ENCODE measurements around the gene HSBP1L1. TPM values are rescaled to one million over a fixed set of nuclear protein-coding genes. Genes with fewer than 3 reads are reported as not detected.

HSBP1L1 gene
- total RNA-seq, 1 experiment from 2014 or later = 1.1 TPM

DNA sequence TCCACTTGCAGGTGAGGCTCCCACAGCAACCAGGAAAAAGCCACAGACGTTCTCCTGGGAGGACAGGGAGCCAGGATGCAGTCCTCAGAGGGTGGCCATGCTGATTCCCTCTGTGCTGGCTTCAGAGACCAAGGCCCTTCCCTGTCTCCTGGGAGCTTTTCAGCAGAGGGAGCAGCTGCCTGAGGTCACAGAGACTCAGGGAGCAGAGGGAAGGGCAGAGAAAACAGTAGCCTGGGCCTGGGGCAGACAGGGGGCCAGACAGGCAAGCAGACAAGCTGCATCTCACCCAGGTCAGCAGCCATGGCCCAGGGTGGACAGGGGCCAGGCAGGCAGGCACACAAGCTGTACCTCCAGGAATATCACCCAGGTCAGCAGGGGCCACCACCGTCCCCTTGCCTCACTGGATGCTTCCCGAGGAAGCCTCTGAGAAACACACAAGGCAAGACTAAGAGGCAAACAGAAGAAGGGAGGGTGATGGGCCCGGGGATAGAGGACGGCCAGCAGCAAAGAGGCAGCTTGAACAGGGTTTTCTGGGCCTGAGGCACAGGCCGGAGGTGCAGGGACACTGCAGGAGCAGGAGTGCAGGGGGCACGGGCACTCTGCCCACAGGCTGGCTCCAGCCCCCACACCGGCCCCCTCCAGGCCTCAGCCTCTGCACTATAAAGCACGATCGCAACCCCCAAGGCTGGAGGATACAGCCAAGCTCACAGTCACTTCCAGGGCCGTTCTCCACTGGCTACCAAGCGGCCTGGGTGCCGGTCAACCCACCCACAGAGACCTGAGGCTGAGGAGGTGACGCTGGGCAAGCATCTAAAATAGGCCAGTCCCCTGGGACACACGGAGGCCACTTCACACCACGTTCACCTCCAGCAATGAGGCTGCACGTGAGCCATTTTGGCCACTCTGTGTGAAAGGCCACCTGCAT, 19.1 kb upstream of the HSBP1L1 start:
- no TSS peak for BruUV-seq (replicated peaks)
- Histone ChIP-seq H3K4me1 (ENCODE audit: insufficient read depth, low read length, poor library complexity, severe bottlenecking) (peaks cover 33% of the 10 kb centered on the region), H3K27ac (ENCODE audit: low read depth, low read length, poor library complexity, severe bottlenecking) (peak overlapping the region; percentile 52), H3K27me3 (replicated peaks; ENCODE audit: insufficient read depth, low read depth, low read length, poor library complexity) (no peaks in the 10 kb centered on the region), H3K36me3 (ENCODE audit: insufficient read depth, low read length, poor library complexity, severe bottlenecking) (peaks cover 34% of the 10 kb centered on the region), H3K4me3 (ENCODE audit: low read depth, low read length, poor library complexity, severe bottlenecking) (no peak overlapping the region), H3K9me3 (ENCODE audit: low read depth, low read length, poor library complexity, severe bottlenecking) (no peaks in the 10 kb centered on the region)
- ChIA-PET CTCF (no interaction called here), POLR2A (ENCODE audit: low non-redundant PET) (no interaction called here)
- no peak for TF ChIP-seq EZH2 (IDR thresholded peaks at IDR 0.05; ENCODE audit: borderline replicate concordance, low read depth, low read length, poor library complexity, severe bottlenecking)
- TF ChIP-seq, protein P1, sequence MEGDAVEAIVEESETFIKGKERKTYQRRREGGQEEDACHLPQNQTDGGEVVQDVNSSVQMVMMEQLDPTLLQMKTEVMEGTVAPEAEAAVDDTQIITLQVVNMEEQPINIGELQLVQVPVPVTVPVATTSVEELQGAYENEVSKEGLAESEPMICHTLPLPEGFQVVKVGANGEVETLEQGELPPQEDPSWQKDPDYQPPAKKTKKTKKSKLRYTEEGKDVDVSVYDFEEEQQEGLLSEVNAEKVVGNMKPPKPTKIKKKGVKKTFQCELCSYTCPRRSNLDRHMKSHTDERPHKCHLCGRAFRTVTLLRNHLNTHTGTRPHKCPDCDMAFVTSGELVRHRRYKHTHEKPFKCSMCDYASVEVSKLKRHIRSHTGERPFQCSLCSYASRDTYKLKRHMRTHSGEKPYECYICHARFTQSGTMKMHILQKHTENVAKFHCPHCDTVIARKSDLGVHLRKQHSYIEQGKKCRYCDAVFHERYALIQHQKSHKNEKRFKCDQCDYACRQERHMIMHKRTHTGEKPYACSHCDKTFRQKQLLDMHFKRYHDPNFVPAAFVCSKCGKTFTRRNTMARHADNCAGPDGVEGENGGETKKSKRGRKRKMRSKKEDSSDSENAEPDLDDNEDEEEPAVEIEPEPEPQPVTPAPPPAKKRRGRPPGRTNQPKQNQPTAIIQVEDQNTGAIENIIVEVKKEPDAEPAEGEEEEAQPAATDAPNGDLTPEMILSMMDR (conservative IDR thresholded peaks at IDR 0.05; ENCODE audit: low read depth, low read length) = no peak
- intact Hi-C loops (cut with micrococcal nuclease; ENCODE audit: unreplicated experiment) = no loop called here
- no peak for DNase-seq (ENCODE audit: low spot score)

DNA sequence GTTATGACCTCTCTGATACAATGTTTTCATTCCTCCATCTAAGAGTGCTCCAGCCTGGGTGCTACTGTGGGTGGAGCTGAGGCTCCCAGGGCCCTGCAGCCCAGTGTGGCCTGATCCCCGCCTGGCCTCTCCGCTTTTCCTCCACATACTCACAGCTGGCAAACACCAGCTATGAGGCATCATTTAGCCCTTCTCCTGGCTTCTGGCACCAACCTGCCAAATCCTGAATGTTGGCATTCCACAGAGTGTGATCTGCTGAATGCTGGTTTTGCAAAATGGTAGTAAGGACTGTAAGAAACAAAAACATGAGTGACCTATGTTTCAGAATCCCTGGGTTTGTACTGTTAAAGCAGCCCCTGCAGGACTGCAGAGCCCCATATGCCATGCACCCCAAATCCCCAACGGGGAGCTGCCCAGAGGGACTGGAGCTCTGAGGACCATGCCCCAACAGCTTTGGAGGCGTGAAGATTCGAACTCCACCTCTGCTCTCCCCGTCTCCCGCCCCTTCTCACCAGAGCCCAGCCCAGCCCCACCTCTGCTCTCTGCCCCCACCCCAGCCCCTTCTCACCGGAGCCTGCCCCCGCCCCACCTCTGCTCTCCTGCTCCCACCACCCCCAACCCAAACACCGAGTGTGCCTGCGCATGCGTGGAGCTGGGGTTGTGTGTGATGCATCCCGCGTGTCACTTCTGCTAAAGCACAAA, 17.2 kb upstream of the HSBP1L1 start:
- H3K27me3 ChIP-seq (replicated peaks; ENCODE audit: insufficient read depth, low read depth, low read length, poor library complexity) = no peaks in the 10 kb centered on the region
- POLR2A ChIA-PET (ENCODE audit: low non-redundant PET) = no interaction called here
- no peak overlapping the region for H3K4me3 ChIP-seq (ENCODE audit: low read depth, low read length, poor library complexity, severe bottlenecking)
- TF ChIP-seq, protein P1 (conservative IDR thresholded peaks at IDR 0.05; ENCODE audit: low read depth, low read length) = no peak
- no peak for TF ChIP-seq EZH2 (IDR thresholded peaks at IDR 0.05; ENCODE audit: borderline replicate concordance, low read depth, low read length, poor library complexity, severe bottlenecking)
- H3K36me3 ChIP-seq (ENCODE audit: insufficient read depth, low read length, poor library complexity, severe bottlenecking) = peaks cover 19% of the 10 kb centered on the region
- H3K4me1 ChIP-seq (ENCODE audit: insufficient read depth, low read length, poor library complexity, severe bottlenecking) = peaks cover 34% of the 10 kb centered on the region
- no peak for DNase-seq (ENCODE audit: low spot score)
- BruUV-seq (replicated peaks) = no TSS peak
- no peak overlapping the region for H3K27ac ChIP-seq (ENCODE audit: low read depth, low read length, poor library complexity, severe bottlenecking)
- CTCF ChIA-PET = no interaction called here
- H3K9me3 ChIP-seq (ENCODE audit: low read depth, low read length, poor library complexity, severe bottlenecking) = no peaks in the 10 kb centered on the region
- intact Hi-C loops (cut with micrococcal nuclease; ENCODE audit: unreplicated experiment) = no loop called here

DNA sequence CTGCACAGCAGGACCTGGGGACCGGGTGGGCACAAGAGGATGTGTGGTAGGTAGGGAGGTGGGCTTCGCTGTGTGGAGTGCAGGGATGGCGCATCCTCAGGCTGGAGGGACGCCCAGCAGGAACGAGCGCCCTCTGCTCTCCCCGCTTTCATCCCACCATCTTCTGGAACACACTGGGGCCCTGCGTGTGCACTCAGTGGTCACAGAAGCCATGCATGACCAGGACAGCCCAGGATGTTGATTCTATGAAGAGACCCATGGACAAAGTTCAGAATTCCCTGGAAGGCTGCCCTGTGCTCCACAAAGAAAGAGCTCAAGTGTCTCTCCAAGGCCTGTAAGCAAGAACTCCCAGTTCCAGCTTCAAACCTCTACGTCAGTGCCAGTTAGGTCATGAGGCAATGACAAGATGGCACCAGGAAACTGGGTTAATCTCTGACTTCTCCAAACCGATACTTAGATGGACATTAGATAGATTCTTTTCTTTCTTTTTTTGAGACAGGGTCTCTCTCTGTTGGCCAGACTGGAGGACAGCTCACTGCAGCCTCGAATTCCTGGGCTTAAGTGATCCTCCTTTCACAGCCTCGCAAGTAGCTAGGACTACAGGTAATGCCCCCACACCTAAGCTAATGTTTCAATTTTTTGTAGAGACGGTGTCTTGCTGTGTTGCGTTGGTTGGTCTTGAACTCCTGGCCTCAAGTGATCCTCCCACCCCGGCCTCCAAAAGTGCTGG, 16.4 kb upstream of the HSBP1L1 start:
- Histone ChIP-seq H3K36me3 (ENCODE audit: insufficient read depth, low read length, poor library complexity, severe bottlenecking) (peaks cover 11% of the 10 kb centered on the region), H3K4me1 (ENCODE audit: insufficient read depth, low read length, poor library complexity, severe bottlenecking) (peaks cover 34% of the 10 kb centered on the region), H3K9me3 (ENCODE audit: low read depth, low read length, poor library complexity, severe bottlenecking) (no peaks in the 10 kb centered on the region), H3K27ac (ENCODE audit: low read depth, low read length, poor library complexity, severe bottlenecking) (no peak overlapping the region), H3K4me3 (ENCODE audit: low read depth, low read length, poor library complexity, severe bottlenecking) (no peak overlapping the region), H3K27me3 (replicated peaks; ENCODE audit: insufficient read depth, low read depth, low read length, poor library complexity) (no peaks in the 10 kb centered on the region)
- no peak for TF ChIP-seq EZH2 (IDR thresholded peaks at IDR 0.05; ENCODE audit: borderline replicate concordance, low read depth, low read length, poor library complexity, severe bottlenecking)
- TF ChIP-seq, protein P1 (conservative IDR thresholded peaks at IDR 0.05; ENCODE audit: low read depth, low read length) = no peak
- BruUV-seq (replicated peaks) = no TSS peak
- no peak for DNase-seq (ENCODE audit: low spot score)
- intact Hi-C loops (cut with micrococcal nuclease; ENCODE audit: unreplicated experiment) = no loop called here
- ChIA-PET POLR2A (ENCODE audit: low non-redundant PET) (no interaction called here), CTCF (no interaction called here)

Data from A673 (cell line).